HG03442 (cell line): ENCODE results near the gene ADAMTS6.
"Not testable (repeated sequence)": the region's sequence is repeated elsewhere in the genome, so short reads cannot be mapped to it uniquely, and the experiment has no call there.

Source experiments
- ATAC-seq: cut with Tn5 transposase; IDR thresholded peaks from one replicate; pipeline ENCODE4 v1.9.1; 2021; ENCODE audit warnings: mild to moderate bottlenecking, moderate library complexity; ENCODE audit not compliant: unreplicated experiment

ADAMTS6 gene

DNA sequence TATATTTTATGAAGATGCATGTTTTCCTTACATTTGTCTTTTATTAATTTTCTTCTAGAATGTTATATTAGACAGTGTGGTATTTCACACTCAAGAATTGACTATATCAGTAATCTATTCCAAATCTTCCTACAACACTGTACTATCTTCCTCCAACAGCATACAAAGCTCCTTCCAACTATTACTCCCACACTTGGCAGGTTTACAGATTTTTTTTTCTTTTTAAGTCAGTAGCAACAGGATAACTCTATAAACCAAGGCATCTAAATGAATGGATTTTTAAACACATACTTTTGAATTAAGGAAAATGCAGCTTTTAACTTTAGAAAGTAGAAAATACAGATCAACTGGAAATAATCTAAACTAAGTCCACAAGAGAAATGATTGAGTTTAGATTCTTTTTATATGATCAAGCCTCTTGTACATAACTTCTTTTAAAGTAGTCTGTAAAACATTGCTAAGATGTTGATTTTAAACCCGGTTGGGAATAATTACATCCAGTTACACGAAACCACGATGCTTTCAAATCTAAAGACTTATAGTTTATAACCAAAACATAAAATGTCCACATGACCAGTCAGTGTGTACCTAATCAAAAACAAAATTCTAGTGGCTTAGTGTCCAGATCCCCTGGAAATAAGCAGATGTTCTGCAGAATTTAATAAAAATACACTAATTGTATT lies 281.6 kb downstream of the ADAMTS6 start:
- no peak for ATAC-seq

DNA sequence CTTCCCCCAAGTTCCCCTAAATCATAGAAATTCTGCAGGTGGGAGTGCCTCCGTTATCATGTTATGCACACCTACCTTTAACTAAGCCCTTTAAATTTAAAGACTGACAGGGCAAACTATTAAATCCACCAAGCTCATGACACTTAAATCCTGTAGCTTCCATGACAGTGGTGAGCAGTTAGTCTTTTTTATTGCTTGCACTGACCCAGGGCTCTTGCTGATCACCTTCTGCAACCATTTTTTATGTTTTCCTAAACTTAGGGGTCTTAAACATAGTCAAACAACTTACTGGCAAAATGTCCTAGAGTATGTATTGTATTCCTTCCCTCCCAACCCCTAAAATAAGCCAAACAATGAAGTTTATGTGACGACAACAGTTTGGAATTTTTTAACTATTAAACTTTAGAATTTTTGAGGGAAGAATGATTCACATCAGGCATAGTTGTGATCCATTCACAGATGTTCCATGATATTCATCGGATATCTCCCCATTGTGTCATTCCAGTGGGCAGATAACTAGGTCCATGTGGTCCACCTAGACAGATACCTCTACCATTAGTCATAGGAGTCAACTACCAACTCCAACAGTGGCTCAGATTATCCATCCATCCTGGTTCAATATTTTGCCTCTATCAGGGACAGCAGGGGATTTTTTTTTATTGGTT lies 283.1 kb downstream of the ADAMTS6 start:
- ATAC-seq = no peak

DNA sequence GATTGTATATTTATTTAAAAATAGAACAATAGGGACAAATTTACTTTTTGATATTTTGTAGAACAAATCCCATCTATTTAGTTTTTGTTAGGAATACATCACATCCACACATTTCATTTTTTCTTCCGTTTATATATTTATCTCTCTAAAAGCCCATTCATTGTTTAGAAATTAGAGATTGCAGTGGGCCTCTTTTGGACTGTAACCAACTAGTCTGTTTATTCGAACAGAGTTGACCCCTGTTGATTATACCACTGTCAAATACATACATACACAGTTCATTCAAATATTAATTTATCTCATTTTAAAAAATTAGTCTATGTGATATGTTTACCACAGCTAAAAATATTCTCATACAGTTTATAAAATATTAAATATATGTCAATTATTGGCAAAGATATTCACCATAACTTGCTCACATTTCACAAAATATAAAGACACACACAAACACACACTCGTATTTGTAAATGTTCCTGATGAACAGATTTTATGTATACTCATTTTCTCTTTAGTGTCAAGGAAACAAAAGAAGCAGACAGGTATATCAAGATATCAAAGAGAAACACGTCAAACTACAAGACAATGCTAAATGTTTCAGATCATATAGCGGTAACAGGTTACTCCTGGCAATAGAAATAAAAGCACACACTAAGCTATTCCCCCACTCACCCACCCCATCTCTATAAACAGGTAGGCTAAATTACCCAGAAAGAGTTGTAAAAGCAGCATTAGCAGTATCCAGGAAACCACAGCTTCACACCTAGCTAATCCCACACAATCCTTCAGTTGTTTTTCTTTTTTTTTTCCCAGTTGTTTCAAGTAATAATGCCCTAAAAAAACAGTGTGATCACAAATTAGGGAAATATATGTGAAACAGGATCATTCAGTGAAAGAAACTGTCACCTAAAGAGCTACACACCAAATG lies 283.9 kb downstream of the ADAMTS6 start:
- no peak for ATAC-seq

DNA sequence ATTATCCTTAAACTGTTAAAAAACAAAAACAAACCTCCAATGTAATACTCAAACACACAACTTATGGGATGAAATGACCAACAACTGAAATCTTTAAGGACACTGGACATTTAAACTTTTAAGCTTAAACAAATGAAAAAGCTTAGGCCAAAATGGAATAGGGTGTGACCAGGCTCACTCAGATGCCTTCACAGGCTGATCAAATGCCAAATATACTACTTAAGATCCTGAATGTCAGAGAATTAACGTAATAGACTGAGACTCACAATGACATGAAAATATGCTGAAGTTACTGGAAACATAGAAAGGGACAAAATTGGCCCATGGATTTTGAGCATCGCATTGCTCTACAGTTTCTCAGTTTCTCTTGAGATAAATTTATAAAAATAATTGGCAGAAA lies 286.8 kb downstream of the ADAMTS6 start:
- no peak for ATAC-seq

DNA sequence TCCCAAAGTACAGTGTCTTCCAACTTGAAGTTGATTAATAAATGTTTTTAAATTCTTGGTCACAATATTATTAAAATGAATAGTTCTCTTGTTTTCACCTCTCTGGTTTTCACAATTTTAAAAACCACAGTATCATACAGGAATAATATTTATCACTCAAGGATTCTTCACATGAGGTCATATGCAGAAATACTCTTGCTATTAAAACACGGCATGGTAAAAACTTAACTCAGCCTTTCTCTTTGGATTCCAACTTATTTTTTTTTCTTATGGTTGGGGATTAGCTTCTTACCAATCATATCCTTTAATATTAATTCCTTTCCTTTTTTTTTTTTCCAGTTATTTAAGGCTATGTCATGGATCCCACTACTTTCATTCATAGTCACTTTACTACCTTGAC lies 289.4 kb downstream of the ADAMTS6 start:
- no peak for ATAC-seq

DNA sequence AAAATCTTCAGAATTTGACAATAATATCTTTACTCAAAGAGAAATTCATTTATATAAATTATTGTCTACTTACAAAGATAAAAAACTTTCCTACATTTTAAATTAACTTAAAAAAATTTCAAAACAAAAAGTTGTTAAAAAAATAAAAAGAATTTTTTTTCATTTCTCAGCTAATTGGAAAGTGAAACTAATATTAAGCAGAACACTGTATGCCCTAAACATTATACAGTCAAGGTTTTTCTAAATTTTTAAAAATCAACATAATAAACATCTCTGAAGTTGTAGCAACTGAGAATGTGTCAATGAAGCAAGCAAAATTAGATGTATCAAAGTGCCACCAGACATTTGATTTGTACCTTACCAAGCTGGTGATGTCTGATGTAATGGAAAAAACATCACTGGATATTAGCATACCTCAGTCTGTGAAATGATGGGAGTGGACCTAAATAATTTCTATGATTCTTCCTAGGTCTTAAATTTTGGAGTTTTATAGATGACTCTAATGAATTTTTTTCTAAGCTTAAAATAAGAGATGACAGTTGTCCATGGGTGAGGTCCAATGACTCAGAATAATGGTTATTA lies 290.1 kb downstream of the ADAMTS6 start:
- ATAC-seq = no peak

DNA sequence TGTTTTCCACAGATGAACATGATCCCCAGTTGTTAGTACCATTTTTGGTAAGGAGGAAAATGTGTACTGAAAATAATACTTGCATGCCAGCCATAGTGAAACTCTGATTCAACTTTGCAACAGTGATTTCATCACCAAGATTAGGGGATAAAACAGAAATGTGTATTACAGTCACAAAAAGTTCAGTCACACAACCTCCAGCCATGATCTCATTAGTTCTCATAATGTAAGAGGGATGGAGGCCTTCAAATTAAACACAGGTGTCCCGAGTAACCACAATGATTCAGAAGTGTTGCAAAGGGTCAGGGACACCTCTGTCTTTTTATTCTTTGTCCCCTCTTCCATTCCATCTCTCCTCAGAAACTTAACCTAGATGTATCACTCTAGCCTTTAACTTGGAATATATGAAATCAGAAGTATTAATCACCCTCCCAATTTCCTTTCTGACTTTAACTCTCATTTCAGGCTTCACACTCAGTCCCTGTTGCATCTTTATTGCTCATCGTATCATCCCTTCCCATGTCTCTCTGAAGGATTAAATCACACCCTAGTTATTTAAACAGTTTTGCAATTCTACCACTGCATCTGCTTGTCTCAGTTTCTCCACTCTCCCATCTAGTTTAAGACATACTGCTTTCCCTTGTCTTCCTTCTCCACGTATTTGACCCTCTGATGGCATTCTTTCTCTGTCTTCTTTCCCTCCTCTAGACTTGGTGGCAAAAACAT lies 291.2 kb downstream of the ADAMTS6 start:
- peak; percentile 78 for ATAC-seq

DNA sequence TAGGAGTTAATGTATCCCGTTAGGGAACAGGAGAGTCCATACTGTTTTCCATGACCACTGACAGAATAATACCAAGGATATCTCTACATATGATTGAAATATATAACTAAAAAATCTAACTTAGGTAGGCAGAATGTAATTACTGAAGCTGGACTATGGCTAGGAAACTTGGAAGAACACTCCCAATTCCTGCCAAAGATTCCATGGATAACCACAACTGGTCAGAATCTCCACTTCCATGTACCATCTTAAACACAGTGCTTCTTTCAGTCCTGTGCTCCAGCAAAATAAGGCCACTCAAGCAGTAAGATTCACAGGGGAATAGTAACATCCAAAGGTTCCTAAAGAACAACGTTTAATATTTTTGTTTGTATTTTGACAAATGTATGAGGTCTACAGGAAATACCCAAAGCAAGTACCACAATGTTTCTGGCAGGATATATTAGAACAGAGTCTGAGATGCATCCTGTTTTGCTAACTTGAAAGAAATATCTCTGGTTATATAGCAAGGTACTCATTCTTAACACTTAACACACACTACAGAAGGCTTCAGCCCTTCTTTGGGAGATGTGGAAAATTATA lies 295.0 kb downstream of the ADAMTS6 start:
- no peak for ATAC-seq

DNA sequence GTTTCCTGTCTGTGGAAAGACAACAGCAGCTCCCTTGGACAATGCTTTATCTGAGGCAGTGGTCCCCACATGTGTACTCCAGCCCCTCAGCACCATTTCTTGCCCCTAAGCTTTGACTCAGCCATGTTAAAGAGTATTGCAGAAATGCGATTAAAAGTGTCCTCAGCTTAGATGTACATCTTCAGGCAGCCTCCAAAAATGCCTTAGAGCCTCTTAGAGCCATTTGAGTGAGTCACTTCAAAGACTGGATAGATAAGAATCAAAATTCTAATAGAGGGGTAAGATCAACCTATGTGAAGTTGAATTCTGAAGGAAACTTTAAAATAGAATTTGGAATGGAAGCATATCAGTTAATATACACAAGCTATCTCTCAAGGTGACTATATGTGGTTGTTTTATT lies 296.3 kb downstream of the ADAMTS6 start:
- ATAC-seq = no peak

DNA sequence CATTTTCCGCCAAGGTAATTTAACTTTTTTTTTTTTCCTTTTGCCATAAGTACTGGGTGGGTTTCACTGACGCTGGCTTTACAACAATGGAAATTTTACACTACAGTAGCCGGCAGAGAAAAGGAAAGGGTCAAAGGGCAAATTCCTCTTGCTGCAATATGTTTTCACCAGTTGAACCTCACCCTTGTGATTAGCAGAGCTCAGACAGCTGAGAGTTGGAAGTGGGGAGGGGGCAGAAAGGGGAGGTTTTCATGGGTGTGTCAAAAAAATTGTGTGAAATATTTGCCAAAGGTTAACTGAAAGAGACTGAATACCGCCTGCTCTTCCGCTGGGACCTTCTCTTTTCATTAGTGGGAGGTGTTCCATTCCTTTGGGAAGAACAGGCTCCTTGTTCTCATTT lies 296.9 kb downstream of the ADAMTS6 start:
- ATAC-seq = no peak

DNA sequence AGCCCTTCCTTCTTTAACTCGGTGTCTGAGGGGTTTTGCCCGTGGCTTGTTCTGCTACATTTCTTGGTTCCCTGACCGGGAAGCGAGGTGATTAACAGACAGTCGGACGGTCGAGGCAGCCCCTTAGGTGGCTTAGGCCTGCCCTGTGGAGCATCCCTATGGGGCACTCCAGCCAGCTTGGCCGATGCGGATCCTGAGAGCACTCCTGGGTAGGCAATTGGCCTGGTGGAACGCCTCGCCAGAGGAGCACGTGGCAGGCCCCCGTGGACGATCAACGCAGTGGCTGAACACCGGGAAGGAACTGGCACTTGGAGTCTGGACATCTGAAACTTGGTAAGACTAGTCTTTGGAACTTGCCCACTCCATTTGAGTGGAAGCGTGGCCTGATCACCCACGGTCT lies 307.5 kb downstream of the ADAMTS6 start:
- not testable (repeated sequence) for ATAC-seq

DNA sequence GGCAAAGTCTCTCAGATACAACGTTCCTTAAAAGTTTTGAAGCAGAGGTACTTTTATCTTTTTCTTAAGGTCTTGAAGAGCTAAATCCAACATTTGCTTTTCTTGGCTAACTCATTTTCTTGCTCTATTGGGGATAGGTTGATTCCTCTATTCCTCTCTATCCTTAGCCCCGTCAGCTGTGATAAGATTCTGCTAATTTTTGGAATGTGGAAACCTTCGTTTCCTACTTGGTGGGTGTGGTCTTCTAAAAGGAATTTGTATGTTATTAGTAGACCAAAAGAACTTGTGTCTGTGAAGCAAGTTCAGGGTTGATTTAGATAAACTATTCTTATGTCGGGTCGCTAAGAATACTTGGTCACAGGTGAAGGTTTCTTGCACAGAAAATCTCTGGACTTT lies 308.6 kb downstream of the ADAMTS6 start:
- no peak for ATAC-seq

DNA sequence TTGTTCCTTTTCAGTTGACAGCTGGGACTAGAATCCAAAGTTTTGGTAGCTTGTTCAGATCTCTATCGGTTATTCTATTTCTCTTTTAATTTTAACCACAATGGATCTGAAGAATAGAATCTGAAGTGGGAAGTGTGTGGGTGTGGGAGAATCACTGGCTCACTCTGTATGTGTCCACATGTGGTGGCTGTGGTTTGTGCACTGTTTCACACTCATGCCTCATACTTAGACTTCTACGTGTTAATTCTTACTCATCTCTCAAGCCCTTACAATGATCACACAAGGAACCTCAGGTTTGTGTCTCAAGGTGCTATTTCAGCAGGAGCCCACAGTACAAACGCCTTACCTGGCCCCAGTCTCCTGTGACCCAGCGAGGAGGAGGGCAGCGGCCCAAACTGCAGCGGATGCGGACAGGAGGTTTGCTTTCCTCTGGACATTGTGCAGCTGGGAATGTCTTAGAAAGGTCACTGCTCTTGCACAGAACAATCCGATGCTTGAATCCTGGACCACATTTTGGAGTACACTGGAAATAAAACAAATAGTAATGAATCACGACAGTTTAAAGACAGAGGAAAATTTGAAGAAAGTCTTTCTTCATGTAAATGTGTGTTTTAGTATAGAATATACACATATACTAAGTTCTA lies 309.1 kb downstream of the ADAMTS6 start:
- ATAC-seq = peak; percentile 100

DNA sequence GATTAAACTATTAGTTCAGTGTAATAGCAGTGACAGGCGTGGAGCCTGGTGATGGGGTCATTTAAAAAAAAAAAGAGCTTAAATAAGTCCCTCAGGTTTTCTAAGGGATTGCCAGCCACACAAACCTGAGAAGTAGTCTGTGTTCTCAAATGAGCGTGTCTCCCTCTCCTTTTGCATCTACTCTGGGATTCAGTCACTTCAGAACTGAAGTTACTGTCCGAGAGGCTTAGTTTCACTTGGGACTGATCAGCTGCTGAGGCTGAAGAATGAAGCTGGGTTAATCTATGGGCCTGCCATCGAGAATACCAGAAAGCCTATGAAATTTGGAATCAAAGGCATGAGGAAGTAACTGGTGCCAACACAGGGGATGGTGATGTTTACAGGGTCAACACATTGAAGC lies 310.1 kb downstream of the ADAMTS6 start:
- no peak for ATAC-seq

DNA sequence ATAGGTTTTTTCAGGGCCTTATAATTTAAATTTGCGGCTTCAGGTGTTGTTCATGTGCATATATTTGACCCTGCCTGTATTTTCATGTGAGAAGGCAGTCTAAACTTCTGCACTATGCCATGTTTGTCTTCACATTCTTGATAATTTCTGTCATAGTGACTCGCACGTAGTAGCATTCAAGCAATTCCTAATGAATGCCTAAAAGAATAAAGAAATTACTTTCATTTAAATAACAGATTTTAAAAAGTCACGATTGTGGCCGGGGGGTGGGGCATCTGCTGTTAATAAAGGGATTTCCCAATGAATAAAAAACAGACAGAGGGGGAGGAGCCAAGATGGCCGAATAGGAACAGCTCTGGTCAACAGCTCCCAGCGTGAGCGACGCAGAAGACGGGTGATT lies 318.0 kb downstream of the ADAMTS6 start:
- no peak for ATAC-seq

DNA sequence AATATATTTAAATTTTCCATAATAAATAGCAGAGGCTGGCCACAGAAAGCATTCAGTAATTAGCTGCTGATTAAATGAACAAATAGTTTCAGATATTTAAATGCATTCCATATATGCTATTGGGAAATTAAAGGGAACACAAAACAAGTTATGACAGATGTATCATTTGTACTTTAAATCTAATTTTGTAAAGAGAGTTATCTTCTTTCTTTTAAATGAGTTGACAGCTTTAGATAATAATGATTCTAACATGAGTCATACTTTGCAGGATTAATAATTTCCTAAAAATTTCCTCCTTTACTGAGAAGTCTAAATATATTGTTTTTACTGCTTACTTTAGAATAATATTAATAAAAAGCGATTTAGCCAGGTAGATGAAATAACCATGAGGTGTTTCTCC lies 320.1 kb downstream of the ADAMTS6 start:
- ATAC-seq = no peak

DNA sequence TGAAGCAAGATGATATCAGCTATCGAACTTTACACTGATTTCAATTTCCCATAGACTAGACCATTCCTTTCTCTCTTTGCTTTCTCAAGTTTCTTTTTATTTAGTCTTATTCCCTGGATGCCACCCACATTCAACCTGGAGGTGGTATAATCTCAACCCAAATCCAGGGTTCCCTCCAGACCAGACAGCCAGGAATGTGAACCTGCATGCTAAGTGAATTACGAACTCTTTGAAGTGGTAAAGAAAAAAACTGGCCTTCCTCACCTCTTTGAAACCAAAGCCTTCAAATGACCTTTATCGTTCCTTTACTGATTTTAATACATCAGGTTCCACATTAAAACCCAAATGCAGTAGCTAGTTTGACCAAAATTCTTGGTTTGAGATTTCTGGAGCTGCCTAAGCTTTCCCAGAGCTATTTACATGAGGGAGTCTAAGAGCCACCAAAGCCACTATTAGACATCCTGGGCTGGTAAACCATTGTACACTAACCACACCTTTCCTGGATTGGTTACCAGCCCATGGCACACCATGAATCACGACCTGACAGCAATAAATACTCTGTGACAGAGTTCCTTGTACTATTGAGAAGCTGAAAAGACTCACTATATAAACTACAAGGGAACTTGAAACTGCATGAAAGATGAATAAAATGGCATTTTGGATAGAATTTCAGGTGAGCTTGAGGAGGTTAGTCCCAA lies 323.7 kb downstream of the ADAMTS6 start:
- ATAC-seq = no peak

DNA sequence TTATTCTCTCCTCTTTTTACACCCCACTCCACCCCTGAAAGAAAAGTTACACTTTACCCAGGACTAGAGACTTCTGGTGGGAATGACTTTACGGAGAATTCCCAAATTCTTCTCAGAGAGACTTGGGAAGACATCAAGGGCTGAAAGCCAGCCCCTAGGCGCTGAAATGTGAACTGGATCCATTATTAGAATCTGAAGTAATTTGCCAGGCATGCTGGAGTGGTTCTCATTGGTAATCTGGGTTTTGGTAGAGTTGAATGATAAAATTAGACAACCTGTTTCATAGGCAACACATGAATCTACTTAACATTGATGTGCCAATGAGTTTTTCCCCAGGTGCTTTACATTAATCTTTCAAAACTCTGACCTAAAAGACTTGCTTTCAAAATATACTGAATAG lies 324.8 kb downstream of the ADAMTS6 start:
- no peak for ATAC-seq

DNA sequence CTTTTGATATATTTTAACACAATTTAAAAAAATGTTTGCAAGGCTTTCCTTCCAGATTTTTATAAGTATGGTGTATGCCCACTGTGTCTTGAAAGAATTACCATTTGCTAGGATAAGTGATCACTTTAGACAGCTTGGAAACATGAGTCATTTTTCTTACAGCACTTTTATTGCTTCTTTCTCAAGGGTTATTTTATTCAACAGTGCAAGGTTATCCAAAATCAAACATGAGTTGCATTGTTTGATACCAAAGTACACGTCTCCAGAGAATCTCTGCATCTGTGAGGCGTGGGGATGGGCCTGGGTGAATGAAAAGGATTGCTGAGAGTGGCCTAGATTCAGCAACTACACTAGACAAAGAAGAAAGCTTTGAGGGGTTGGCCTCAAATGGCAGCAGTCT lies 329.6 kb downstream of the ADAMTS6 start:
- ATAC-seq = no peak
